ENCODE data around the gene NUP210L.
A peak's percentile ranks its signal among the peaks of the same experiment; 100 is the strongest.

The NUP210L gene

GRCh38 chr1:154183046-154183915 lies 28.4 kb upstream of the NUP210L start (continued):
- TF ChIP-seq, protein P1, sequence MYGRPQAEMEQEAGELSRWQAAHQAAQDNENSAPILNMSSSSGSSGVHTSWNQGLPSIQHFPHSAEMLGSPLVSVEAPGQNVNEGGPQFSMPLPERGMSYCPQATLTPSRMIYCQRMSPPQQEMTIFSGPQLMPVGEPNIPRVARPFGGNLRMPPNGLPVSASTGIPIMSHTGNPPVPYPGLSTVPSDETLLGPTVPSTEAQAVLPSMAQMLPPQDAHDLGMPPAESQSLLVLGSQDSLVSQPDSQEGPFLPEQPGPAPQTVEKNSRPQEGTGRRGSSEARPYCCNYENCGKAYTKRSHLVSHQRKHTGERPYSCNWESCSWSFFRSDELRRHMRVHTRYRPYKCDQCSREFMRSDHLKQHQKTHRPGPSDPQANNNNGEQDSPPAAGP (tag by site-specific recombination; IDR thresholded peaks at IDR 0.05), result peak; percentile 84; the same call in 1 of the 2 replicates
- peak; percentile 93 for TF ChIP-seq ZNF600 (tag by site-specific recombination; IDR thresholded peaks at IDR 0.05)
- TF ChIP-seq FEZF1 (tag by site-specific recombination; IDR thresholded peaks at IDR 0.05), result peak; percentile 58
- TF ChIP-seq KLF1 (tag by site-specific recombination; IDR thresholded peaks at IDR 0.05), result peak; percentile 73; the same call in 1 of the 2 replicates
- TF ChIP-seq ZNF146 (tag by site-specific recombination; IDR thresholded peaks at IDR 0.05), result no peak
- no peak for TF ChIP-seq ZNF350 (tag by site-specific recombination; IDR thresholded peaks at IDR 0.05)
- TF ChIP-seq ZBTB8A (tag by site-specific recombination; IDR thresholded peaks at IDR 0.05), result peak; percentile 52
- no peak for TF ChIP-seq ZNF830 (tag by site-specific recombination; IDR thresholded peaks at IDR 0.05; ENCODE audit: low read depth)
- TF ChIP-seq ZNF157 (tag by site-specific recombination; IDR thresholded peaks at IDR 0.05), result no peak
- TF ChIP-seq ZNF658 (tag by site-specific recombination; IDR thresholded peaks at IDR 0.05), result no peak
- peak; percentile 83 for TF ChIP-seq KLF10 (tag by site-specific recombination; IDR thresholded peaks at IDR 0.05)
- no peak for TF ChIP-seq ZNF776 (tag by site-specific recombination; IDR thresholded peaks at IDR 0.05; ENCODE audit: borderline replicate concordance)
- TF ChIP-seq ZNF544 (tag by site-specific recombination; IDR thresholded peaks at IDR 0.05), result no peak
- no peak for TF ChIP-seq ZNF280C (tag by site-specific recombination; IDR thresholded peaks at IDR 0.05)
- TF ChIP-seq ZNF843 (tag by site-specific recombination; IDR thresholded peaks at IDR 0.05), result 0 out of 2 replicates have a peak, but pooled peaks have one; percentile 44
- no peak for TF ChIP-seq ZNF248 (tag by site-specific recombination; IDR thresholded peaks at IDR 0.05)
- no peak for TF ChIP-seq HOXD13 (CRISPR knock-in tag; IDR thresholded peaks at IDR 0.05; ENCODE audit: borderline replicate concordance)
- no peak for TF ChIP-seq MEIS1 (CRISPR knock-in tag; IDR thresholded peaks at IDR 0.05; ENCODE audit: borderline replicate concordance)
- TF ChIP-seq, protein P2, sequence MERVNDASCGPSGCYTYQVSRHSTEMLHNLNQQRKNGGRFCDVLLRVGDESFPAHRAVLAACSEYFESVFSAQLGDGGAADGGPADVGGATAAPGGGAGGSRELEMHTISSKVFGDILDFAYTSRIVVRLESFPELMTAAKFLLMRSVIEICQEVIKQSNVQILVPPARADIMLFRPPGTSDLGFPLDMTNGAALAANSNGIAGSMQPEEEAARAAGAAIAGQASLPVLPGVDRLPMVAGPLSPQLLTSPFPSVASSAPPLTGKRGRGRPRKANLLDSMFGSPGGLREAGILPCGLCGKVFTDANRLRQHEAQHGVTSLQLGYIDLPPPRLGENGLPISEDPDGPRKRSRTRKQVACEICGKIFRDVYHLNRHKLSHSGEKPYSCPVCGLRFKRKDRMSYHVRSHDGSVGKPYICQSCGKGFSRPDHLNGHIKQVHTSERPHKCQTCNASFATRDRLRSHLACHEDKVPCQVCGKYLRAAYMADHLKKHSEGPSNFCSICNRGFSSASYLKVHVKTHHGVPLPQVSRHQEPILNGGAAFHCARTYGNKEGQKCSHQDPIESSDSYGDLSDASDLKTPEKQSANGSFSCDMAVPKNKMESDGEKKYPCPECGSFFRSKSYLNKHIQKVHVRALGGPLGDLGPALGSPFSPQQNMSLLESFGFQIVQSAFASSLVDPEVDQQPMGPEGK (tag by site-specific recombination; IDR thresholded peaks at IDR 0.05), result peak; percentile 44
- no peak for TF ChIP-seq ZNF416 (tag by site-specific recombination; IDR thresholded peaks at IDR 0.05)
- TF ChIP-seq, protein P3, sequence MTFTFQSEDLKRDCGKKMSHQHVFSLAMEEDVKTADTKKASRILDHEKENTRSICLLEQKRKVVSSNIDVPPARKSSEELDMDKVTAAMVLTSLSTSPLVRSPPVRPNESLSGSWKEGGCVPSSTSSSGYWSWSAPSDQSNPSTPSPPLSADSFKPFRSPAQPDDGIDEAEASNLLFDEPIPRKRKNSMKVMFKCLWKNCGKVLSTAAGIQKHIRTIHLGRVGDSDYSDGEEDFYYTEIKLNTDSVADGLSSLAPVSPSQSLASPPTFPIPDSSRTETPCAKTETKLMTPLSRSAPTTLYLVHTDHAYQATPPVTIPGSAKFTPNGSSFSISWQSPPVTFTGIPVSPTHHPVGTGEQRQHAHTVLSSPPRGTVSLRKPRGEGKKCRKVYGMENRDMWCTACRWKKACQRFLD (tag by site-specific recombination; IDR thresholded peaks at IDR 0.05), result no peak
- no peak for TF ChIP-seq ZNF768 (tag by site-specific recombination; IDR thresholded peaks at IDR 0.05)
- TF ChIP-seq ZNF514 (tag by site-specific recombination; IDR thresholded peaks at IDR 0.05), result no peak
- TF ChIP-seq PBX3 (CRISPR knock-in tag; IDR thresholded peaks at IDR 0.05), result peak; percentile 65
- TF ChIP-seq, protein P4, sequence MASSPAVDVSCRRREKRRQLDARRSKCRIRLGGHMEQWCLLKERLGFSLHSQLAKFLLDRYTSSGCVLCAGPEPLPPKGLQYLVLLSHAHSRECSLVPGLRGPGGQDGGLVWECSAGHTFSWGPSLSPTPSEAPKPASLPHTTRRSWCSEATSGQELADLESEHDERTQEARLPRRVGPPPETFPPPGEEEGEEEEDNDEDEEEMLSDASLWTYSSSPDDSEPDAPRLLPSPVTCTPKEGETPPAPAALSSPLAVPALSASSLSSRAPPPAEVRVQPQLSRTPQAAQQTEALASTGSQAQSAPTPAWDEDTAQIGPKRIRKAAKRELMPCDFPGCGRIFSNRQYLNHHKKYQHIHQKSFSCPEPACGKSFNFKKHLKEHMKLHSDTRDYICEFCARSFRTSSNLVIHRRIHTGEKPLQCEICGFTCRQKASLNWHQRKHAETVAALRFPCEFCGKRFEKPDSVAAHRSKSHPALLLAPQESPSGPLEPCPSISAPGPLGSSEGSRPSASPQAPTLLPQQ (tag by site-specific recombination; IDR thresholded peaks at IDR 0.05), result peak; percentile 63; the same call in 1 of the 2 replicates
- no peak for TF ChIP-seq ZNF521 (tag by site-specific recombination; IDR thresholded peaks at IDR 0.05)
- no peak for TF ChIP-seq ZNF48 (tag by site-specific recombination; IDR thresholded peaks at IDR 0.05)
- no peak for TF ChIP-seq ZSCAN23 (tag by site-specific recombination; IDR thresholded peaks at IDR 0.05)
- TF ChIP-seq KLF16 (tag by site-specific recombination; IDR thresholded peaks at IDR 0.05), result peak; percentile 95
- no peak for TF ChIP-seq ZNF211 (tag by site-specific recombination; IDR thresholded peaks at IDR 0.05; ENCODE audit: low read depth)
- peak; percentile 100 for TF ChIP-seq SP2 (tag by site-specific recombination; IDR thresholded peaks at IDR 0.05)
- no peak for TF ChIP-seq ZNF292 (tag by site-specific recombination; IDR thresholded peaks at IDR 0.05; ENCODE audit: borderline replicate concordance, low read depth)
